Tibial nerve (tissue), 4 donors: ENCODE data around the gene TNS3.
A peak's percentile ranks its signal among the peaks of the same experiment; 100 is the strongest.

Experiments used
- CTCF ChIP-seq, 5 experiments: fragments of 200-600 bp in 3 of 5; fragments of 450-650 bp in 2 of 5; sonication (generic) in 3 of 5; IDR thresholded peaks; one replicate each; pipeline ENCODE4 v1.5.1; 2016 to 2019; ENCODE audit warnings: antibody characterized with exemption in 5 of 5, mild to moderate bottlenecking in 3 of 5, moderate library complexity in 2 of 5
- EP300 ChIP-seq, 2 donors: sonication (generic); formaldehyde crosslinking; IDR thresholded peaks; one replicate each; pipeline ENCODE4 v1.6.1; 2017; ENCODE audit warnings: antibody characterized with exemption in 2 of 2, mild to moderate bottlenecking in 1 of 2

- TF ChIP-seq CTCF (IDR thresholded peaks at IDR 0.05) (no peak), EP300 (IDR thresholded peaks at IDR 0.05) (peak in 1 of 2 donors; percentile 14)
Observed at GRCh38 chr7:47580811-47581331, 1.0 kb downstream of the TNS3 start.
